ENCODE results near the gene BSX. TPM values are rescaled to one million over a fixed set of nuclear protein-coding genes. Genes with fewer than 3 reads are reported as not detected.
A peak's percentile ranks its signal among the peaks of the same experiment; 100 is the strongest.

BSX gene
- total RNA-seq, 1 experiment from 2014 or later, result not detected

- DNase-seq (ENCODE audit: low read depth), result no peak
Measured at GRCh38 chr11:122963961-122964360, 17.7 kb downstream of the BSX start.

DNA sequence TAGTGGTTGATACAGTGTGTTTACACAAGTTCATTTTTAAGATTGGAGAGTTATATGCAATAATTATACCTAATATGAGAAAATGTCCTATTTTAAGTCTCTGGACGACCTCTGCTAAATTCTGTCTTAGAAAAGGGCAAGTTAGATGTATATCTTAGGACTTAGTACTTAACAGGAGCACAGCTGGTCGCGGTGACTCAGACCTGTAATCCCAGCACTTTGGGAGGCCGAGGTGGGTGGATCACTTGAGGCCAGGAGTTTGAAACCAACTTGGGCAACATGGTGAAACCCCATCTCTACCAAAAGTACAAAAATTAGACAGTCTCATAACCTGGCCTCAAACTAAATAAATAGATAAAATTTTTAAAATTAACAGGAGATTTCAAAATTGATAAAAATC lies 27.2 kb downstream of the BSX start:
- DNase-seq (ENCODE audit: low read depth), result peak; percentile 30

DNA sequence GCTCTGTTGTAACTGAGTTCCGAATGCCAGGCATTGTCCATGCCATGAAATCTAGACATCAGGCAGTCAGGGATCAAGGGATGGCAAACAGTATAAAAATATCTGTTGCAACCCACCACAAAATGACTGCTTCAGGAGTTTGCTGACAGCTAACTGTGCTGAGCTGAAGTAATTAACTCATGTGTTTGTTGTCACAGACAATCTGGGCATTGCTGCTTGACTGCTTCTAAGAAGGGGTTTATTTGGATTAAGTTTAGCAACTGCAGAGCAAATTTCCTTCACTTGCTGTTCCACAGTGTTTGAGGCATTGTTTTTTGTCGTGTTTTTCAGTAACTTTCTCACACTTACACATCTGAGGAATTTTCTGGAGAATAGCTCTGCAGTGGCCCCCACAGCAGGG lies 30.4 kb downstream of the BSX start:
- DNase-seq (ENCODE audit: low read depth), result no peak

GRCh38 chr11:122938557-122938956 lies 43.1 kb downstream of the BSX start:
- no peak for DNase-seq (ENCODE audit: low read depth)

DNA sequence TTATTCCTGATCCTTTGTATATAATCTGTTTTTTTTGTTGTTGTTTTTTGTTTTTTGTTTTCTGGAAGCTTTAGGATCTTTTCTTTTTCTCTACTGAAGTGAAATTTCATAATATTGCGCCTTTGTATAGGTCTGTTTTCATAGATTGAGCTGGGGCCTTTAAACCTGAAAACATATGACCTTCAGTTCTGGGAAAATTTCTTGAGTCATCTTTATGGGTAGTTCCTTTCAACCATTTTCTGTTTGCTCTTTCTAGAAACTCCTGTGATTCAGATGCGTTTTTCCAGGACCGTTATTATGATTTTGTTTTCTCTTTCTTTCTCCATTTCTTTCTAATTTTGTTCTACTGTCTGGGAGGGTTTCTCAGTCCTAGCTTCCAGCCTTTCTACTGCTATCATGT lies 43.7 kb downstream of the BSX start:
- no peak for DNase-seq (ENCODE audit: low read depth)

- DNase-seq (ENCODE audit: low read depth), result no peak
Measured at GRCh38 chr11:122933416-122933815, 48.2 kb downstream of the BSX start.

GRCh38 chr11:122931510-122931909 lies 50.1 kb downstream of the BSX start:
- no peak for DNase-seq (ENCODE audit: low read depth)

Other genes starting within 250 kb of the BSX start
- 0.06 and 0.27 TPM in 2 replicates for gene CRTAM, start 143.3 kb downstream of the BSX start, total RNA-seq (2014; rRNA removed; shearing (Covaris generic))
- gene JHY, start 99.1 kb downstream of the BSX start, total RNA-seq (2014; rRNA removed; shearing (Covaris generic)), result 2.2 and 2.3 TPM in 2 replicates
- 3,732 and 4,213 TPM in 2 replicates for gene HSPA8, start 80.3 kb upstream of the BSX start, total RNA-seq (2014; rRNA removed; shearing (Covaris generic))
- gene CLMP, start 213.4 kb upstream of the BSX start, total RNA-seq (2014; rRNA removed; shearing (Covaris generic)), result 20.8 and 29.1 TPM in 2 replicates